GM06990 (cell line): ENCODE results near the gene MAP2.
A peak's percentile ranks its signal among the peaks of the same experiment; 100 is the strongest.

Experiments used
- DNase-seq: peaks from one replicate; pipeline ENCODE4 v3.0.0-alpha.2; 2011; ENCODE audit not compliant: insufficient read length; ENCODE audit errors: extremely low read depth
- H3K27me3 ChIP-seq: replicated peaks from 2 replicates; pipeline ENCODE4 v1.6.0; 2011; ENCODE audit warnings: low read length; ENCODE audit not compliant: control insufficient read depth, insufficient read depth
- H3K36me3 ChIP-seq: 2 replicates; pipeline ENCODE4 v1.5.1; 2011; ENCODE audit warnings: low read length; ENCODE audit not compliant: control insufficient read depth, insufficient read depth
- H3K4me3 ChIP-seq: replicated peaks from 2 replicates; pipeline ENCODE4 v1.5.1; 2011; ENCODE audit warnings: low read depth, mild to moderate bottlenecking, control low read depth, low read length
- CTCF ChIP-seq: IDR thresholded peaks from 2 replicates; pipeline ENCODE4 v1.5.1; 2011; ENCODE audit warnings: low read length, control low read depth, mild to moderate bottlenecking, inconsistent platforms; ENCODE audit not compliant: insufficient read depth, poor library complexity, severe bottlenecking

MAP2 gene

GRCh38 chr2:209413311-209414014 is 10.4 kb upstream of the MAP2 start:
- no peak for TF ChIP-seq CTCF
- H3K36me3 ChIP-seq, result no peaks in the 10 kb centered on the region
- no peak overlapping the region for H3K4me3 ChIP-seq
- no peak for DNase-seq
- H3K27me3 ChIP-seq, result no peaks in the 10 kb centered on the region

- DNase-seq, result no peak
- no peaks in the 10 kb centered on the region for H3K27me3 ChIP-seq
- no peaks in the 10 kb centered on the region for H3K36me3 ChIP-seq
- H3K4me3 ChIP-seq, result no peak overlapping the region
- TF ChIP-seq CTCF, result no peak
Observed at GRCh38 chr2:209416913-209417312, 6.9 kb upstream of the MAP2 start.

- Histone ChIP-seq H3K4me3 (no peak overlapping the region), H3K27me3 (no peaks in the 10 kb centered on the region; the same call in 1 of the 2 replicates), H3K36me3 (no peaks in the 10 kb centered on the region)
- DNase-seq, result no peak
- no peak for TF ChIP-seq CTCF
Observed at GRCh38 chr2:209422191-209422754, 1.6 kb upstream of the MAP2 start.

- H3K27me3 ChIP-seq, result no peaks in the 10 kb centered on the region; the same call in 1 of the 2 replicates
- peak overlapping the region; percentile 41 for H3K4me3 ChIP-seq
- TF ChIP-seq CTCF, result no peak
- no peak for DNase-seq
- H3K36me3 ChIP-seq, result no peaks in the 10 kb centered on the region
Observed at GRCh38 chr2:209424199-209424701, 403 bp downstream of the MAP2 start.

GRCh38 chr2:209424781-209425470 is 1.1 kb downstream of the MAP2 start:
- no peak for DNase-seq
- Histone ChIP-seq H3K4me3 (no peak overlapping the region), H3K27me3 (no peaks in the 10 kb centered on the region; the same call in 1 of the 2 replicates), H3K36me3 (no peaks in the 10 kb centered on the region)
- no peak for TF ChIP-seq CTCF
